SKM-1 treated with dmso at 0.1 percent for 144 hours (cell line): ENCODE results near the gene LIM2.
"Not testable (repeated sequence)": the region's sequence is repeated elsewhere in the genome, so short reads cannot be mapped to it uniquely, and the experiment has no call there.

Experiments used
- DNase-seq: peaks from one replicate; lab custom pipeline; 2025; ENCODE audit not compliant: unreplicated experiment; lab: John Stamatoyannopoulos, UW

LIM2 gene, protein sequence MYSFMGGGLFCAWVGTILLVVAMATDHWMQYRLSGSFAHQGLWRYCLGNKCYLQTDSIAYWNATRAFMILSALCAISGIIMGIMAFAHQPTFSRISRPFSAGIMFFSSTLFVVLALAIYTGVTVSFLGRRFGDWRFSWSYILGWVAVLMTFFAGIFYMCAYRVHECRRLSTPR

DNA sequence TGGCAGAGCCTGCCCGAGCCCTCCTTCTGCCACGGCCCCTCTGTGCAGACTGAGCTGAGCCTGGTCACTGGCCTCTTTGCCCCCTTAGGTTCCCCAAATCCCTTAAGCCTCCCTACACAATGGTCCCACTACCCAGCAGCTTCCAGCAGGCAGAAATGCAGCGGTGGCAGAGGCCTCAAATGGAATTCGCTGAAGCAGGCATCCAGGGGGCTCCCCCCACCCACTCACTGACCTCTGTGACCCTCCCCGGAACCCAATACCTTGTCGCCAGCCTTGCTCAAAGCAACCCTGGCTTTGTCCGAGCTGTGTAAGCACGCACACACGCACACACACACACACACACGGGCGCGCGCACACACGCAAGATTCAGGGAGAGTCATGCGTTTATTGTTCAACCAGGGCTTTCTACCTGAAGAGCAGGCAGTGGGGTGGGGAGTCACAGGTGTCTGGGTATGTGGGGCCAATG lies at the start of gene LIM2:
Gene LIM2 (minus strand): TSS at position 51 of the 466 bp plus-strand sequence. CDS start 531 bp downstream, outside the sequence.
- DNase-seq: no peak

DNA sequence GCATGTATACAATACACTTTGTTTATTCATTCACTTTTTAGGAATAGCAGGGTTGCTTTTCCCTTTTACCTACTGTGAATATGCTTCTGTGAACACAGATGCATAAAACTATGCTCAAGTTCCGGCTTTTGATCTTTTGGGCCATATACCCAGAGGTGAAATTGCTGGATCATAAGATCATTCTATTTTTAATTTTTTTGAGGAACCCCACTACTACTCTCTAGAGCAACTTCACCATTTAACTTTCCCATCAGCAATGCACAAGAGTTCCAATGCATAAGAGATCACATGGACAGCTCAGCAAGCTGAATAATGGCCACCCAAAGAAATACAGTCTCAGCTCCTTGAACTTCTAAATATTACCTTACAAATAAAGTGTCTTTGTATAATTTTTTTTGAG lies 46.7 kb upstream of the LIM2 start:
- DNase-seq: no peak

- no peak for DNase-seq
These were observed 45.3 kb upstream of the LIM2 start for GRCh38 chr19:51433043-51433442.

DNA sequence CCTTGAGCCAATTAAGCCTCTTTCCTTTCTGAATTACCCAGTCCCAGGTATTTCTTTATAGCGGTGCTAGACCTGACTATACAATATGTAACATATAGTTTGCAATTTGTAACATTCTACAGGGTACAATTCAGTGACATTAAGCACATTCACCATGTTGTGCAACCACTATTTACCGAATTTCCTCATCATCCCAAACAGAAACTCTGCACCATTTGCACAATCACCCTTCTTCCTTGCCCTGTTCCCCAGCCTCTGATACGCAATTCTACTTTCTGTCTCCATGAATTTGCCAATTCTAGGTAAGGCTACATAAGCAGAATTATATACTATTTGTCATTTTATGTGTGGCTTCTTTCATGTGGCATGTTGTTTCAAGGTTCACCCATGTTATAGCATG lies 43.4 kb upstream of the LIM2 start:
- peak; percentile 50 for DNase-seq

DNA sequence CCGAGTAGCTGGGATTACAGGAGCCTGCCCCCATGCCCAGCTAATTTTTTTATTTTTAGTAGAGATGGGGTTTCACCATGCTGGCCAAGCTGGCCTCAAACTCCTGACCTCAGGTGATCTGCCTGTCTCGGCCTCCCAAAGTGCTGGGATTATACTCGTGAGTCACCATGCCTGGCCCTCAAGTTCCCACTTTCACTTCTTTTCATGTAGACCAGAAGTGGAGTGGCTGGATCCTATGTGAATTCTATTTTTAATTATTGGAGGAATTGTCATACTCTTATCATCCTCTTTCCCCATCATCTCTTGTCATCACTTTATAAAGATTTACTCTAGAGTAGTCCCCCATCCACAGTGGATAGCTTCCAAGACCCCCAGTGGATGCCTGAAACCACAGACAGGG lies 42.4 kb upstream of the LIM2 start:
- no peak for DNase-seq

GRCh38 chr19:51427201-51427600 lies 39.4 kb upstream of the LIM2 start:
- DNase-seq: no peak

- peak; percentile 56 for DNase-seq
These were observed 34.3 kb upstream of the LIM2 start for GRCh38 chr19:51422053-51422448.

DNA sequence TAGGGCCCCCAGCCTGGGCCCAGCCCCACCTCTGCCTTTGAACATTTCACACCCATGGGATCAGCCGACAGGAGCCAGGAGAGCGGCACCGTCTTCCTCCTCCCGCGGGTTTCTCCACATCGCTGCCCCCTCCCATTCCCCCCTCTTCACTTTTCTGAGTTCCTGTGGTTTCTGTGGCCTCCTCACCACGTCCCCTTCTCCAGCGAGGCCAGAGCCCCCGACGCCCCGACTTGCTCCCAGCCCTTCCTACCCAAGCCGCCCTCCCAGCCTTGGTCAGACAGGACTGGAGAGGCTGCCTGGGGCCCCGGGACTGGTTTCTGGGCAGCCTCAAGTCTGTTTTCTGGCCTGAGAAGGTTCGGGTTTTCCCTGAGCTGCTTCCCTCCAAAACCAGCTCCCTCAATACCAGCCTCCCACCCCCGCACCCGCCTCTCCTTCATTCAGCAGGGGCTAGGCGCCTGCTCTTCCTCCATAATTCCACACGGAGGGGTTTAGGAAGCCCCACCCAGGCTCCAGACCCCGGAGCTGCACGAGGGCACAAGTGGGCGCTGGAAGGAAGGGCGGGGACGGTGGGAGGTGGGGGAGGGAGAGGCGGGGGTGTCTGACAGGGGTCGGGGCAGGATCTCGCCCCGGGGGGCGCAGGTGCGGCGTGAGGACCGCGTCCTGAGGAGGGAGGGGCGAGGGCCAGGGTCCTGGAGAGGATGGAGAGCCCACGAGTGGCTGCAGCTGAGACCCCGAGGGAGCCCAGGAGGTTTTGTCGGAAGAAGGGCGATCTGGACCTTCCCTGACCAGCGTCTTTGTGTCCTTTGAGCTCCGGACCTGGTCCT lies 33.7 kb upstream of the LIM2 start:
- DNase-seq: no peak

GRCh38 chr19:51420511-51420910 lies 32.7 kb upstream of the LIM2 start:
- not testable (repeated sequence) for DNase-seq

- no peak for DNase-seq
These were observed 30.9 kb upstream of the LIM2 start for GRCh38 chr19:51418707-51419106.

- DNase-seq: peak; percentile 34
These were observed 30.0 kb upstream of the LIM2 start for GRCh38 chr19:51417810-51418157.

DNA sequence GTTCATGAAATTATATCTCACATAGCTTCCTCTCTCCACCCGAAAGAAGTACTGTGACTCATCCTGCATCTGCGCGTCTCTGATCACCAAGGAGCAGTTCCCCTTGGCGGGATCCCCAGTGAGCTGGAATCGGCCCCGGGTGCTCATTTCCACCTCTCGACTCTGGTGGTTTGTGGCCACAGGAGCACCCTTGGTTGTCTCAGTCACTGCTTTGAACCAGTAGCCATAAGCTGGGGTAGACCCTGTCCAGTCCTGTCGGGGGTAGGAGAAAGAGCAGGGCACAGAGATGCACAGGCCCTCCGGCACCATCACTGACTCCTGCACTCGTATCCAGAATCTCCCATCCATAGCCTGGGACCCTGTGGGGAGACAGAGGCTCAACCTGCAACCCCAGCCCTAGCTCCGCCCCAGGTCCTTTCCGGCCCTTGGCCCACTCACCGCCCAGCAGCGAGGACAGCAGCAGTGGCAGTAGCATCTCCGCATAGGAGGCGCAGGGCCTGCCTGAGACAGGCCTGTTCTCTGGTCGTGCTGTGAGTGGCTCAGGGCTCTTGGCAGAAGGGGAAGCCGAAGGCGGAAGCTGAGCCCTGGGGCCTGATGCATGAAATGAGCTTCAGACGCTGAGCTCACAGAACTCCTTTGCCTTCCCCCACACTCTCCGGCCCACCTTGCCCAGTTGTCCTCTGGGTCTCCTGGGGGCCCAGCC lies 29.5 kb upstream of the LIM2 start, which contains the start of gene SIGLEC10:
Gene SIGLEC10 (minus strand): TSS at position 536 of the 703 bp plus-strand sequence. CDS start 61 bp downstream, at position 475.
- peak; percentile 63 for DNase-seq

DNA sequence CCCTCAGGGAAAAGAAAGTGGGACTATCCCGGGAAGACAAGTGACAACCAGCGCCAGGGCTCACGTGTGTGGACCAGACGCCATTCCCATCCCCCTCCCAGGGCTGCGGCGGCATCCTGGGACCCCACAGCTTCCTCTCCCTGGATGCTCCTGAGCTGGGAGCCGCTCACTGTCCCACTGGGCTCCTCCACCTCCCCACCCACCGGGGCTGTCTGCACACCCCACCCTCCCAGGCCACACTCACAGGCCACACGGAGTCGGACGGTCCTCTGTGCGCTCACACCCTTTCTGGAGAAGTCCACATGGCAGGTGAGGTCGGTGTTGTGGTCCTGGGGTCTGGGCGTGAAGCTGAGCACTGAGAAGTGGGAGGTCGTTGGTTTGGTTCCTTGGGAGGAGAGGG lies 28.6 kb upstream of the LIM2 start:
- not testable (repeated sequence) for DNase-seq

- DNase-seq: no peak
These were observed 27.4 kb upstream of the LIM2 start for GRCh38 chr19:51415187-51415586.

- DNase-seq: no peak
These were observed 23.4 kb upstream of the LIM2 start for GRCh38 chr19:51410950-51411748.

- DNase-seq: peak; percentile 68
These were observed 19.8 kb upstream of the LIM2 start for GRCh38 chr19:51407511-51408131.

DNA sequence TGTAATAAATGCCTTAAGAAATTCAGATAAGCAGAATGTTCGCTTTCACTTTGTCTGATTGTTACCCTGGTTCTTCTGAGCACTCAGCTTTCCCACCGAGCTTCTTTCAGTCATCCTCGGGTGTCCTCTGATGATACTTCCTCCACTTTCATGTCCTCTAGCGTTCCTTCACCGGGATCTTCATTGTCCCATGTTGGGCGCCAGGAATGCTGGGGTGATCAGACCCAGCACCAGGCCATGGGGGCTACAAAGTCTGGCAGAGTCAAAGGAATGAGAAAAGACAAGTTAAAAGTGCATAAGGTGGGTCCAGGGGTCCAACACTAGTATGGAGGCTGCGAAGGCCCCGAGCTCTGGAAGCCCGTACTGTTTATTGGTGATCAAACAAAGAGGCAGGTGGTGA lies 14.3 kb upstream of the LIM2 start:
- no peak for DNase-seq

DNA sequence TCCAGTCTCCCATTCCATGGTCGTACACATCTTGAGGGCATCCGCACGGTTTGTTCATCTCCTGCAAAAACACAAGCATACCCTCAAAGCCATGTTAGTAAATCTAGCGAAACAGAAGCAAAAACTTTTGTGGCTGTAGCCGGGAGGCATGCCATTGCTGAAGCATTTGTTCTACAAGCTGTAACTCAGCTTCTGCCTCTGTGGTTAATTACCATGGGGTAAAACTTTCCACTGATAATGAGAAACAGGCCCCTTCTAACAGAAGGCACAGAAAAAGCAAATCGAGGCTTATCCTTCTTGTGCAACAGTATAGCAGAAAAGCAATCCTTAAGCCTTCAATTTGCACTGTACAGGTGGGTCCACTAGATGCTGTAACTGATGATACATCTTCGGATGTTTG lies 12.2 kb upstream of the LIM2 start:
- DNase-seq: not testable (repeated sequence)

GRCh38 chr19:51399231-51399630 lies 11.5 kb upstream of the LIM2 start:
- no peak for DNase-seq

- DNase-seq: peak; percentile 33
These were observed 10.4 kb upstream of the LIM2 start for GRCh38 chr19:51398096-51398704.
